Keratinocyte (primary cell): Measurements from ENCODE around the gene TTC16. TPM values are rescaled to one million over a fixed set of nuclear protein-coding genes. Genes with fewer than 3 reads are reported as not detected.

Experiments
- DNase-seq: peaks from one replicate; pipeline ENCODE4 v3.0.0-alpha.2; 2011; ENCODE audit warnings: low read depth, missing footprints, low spot score
- FAIRE-seq: peaks from 2 replicates; lab custom pipeline; 2011; peaks lifted over from hg19 to GRCh38; lab: Jason Lieb, UNC
- H2AFZ ChIP-seq: 2 replicates; pipeline ENCODE4 v1.6.0; 2012; ENCODE audit warnings: low read length, control low read depth, inconsistent platforms; ENCODE audit not compliant: control insufficient read depth
- H3K27ac ChIP-seq: 2 replicates; pipeline ENCODE4 v1.5.1; 2011; ENCODE audit warnings: low read length; ENCODE audit not compliant: control insufficient read depth, insufficient read depth
- H3K27me3 ChIP-seq: 3 replicates; pipeline ENCODE4 v1.6.0; 2011; ENCODE audit warnings: low read length; ENCODE audit not compliant: control insufficient read depth, insufficient read depth; ENCODE audit errors: extremely low read depth
- H3K36me3 ChIP-seq, 2 experiments: 2 replicates in 1 of 2; 3 replicates in 1 of 2; pipeline ENCODE4 v1.5.1; 2011; ENCODE audit warnings: low read length in 2 of 2, mild to moderate bottlenecking in 1 of 2; ENCODE audit not compliant: control insufficient read depth in 2 of 2, insufficient read depth in 2 of 2; ENCODE audit errors: extremely low read depth in 1 of 2
- H3K4me1 ChIP-seq: 3 replicates; pipeline ENCODE4 v1.5.1; 2011; ENCODE audit warnings: low read length; ENCODE audit not compliant: control insufficient read depth, insufficient read depth; ENCODE audit errors: extremely low read depth
- H3K4me2 ChIP-seq: 3 replicates; pipeline ENCODE4 v1.6.0; 2011; ENCODE audit warnings: low read depth, low read length; ENCODE audit not compliant: control insufficient read depth, insufficient read depth; ENCODE audit errors: extremely low read depth
- H3K4me3 ChIP-seq, 3 experiments: fragments of 200-600 bp in 1 of 3; sonication (generic) in 1 of 3; 2 replicates in 2 of 3; 3 replicates in 1 of 3; pipeline ENCODE4 v1.5.1; 2011 to 2016; ENCODE audit warnings: low read length in 3 of 3, mild to moderate bottlenecking in 3 of 3, control low read depth in 2 of 3, inconsistent platforms in 1 of 3, low read depth in 1 of 3, mixed read lengths in 1 of 3, mixed run types in 1 of 3, moderate library complexity in 1 of 3; ENCODE audit not compliant: control insufficient read depth in 2 of 3, insufficient read depth in 2 of 3; ENCODE audit errors: extremely low read depth in 1 of 3
- H3K79me2 ChIP-seq: 2 replicates; pipeline ENCODE4 v1.6.0; 2012; ENCODE audit warnings: low read length; ENCODE audit not compliant: control insufficient read depth, insufficient read depth
- H3K9ac ChIP-seq: 3 replicates; pipeline ENCODE4 v1.6.0; 2011; ENCODE audit warnings: low read length; ENCODE audit not compliant: control insufficient read depth, insufficient read depth; ENCODE audit errors: extremely low read depth
- H3K9me1 ChIP-seq: 3 replicates; pipeline ENCODE4 v1.6.0; 2011; ENCODE audit warnings: low read length; ENCODE audit not compliant: control insufficient read depth, insufficient read depth; ENCODE audit errors: extremely low read depth
- H3K9me3 ChIP-seq: 2 replicates; pipeline ENCODE4 v1.5.1; 2012; ENCODE audit warnings: low read depth, low read length; ENCODE audit not compliant: control insufficient read depth
- H4K20me1 ChIP-seq: 3 replicates; pipeline ENCODE4 v1.6.0; 2011; ENCODE audit warnings: low read length; ENCODE audit not compliant: control insufficient read depth, insufficient read depth; ENCODE audit errors: extremely low read depth
- EZH2 ChIP-seq: IDR thresholded peaks from one replicate; pipeline ENCODE4 v1.6.1; 2012; ENCODE audit warnings: inconsistent platforms, mild to moderate bottlenecking, low read length, moderate library complexity
- dilution Hi-C: fragments of 300-500 bp; cut with MboI; formaldehyde crosslinking; loops from one replicate; pipeline ENCODE4 v1.7.0; 2020; ENCODE audit warnings: low sequenced_read_pairs; ENCODE audit not compliant: extremely low pct_ligation_motif_present
- polyA minus RNA-seq, 3 experiments: library from RNA; depleted of rRNA, polyadenylated mRNA; stranded (reverse); fragments of >200 nt; gene quantifications; 1 replicate in 1 of 3; 2 replicates in 1 of 3; 3 replicates in 1 of 3; pipeline ENCODE4 v1.2.3, GENCODE V29; 2011
- polyA plus RNA-seq, 5 experiments: library from polyadenylated mRNA; depleted of rRNA in 3 of 5; stranded (reverse) in 3 of 5; stranded (forward) in 1 of 5; unstranded in 1 of 5; fragments of >200 nt; gene quantifications; 1 replicate in 1 of 5; 2 replicates in 3 of 5; 3 replicates in 1 of 5; pipeline versions ENCODE4 v1.2.1 to v1.2.3, GENCODE V29; 2011 to 2012; ENCODE audit warnings: missing spikeins in 2 of 5, low read depth in 1 of 5, low replicate concordance in 1 of 5
- TF ChIP-seq, protein P1 (sequence below), 3 experiments: IDR thresholded peaks in 1 of 3; conservative IDR thresholded peaks in 1 of 3; optimal IDR thresholded peaks in 1 of 3; 2 replicates in 2 of 3; 3 replicates in 1 of 3; pipeline versions ENCODE3 to v1.5.1; 2011; ENCODE audit warnings: low read length in 3 of 3, mild to moderate bottlenecking in 3 of 3, moderate library complexity in 2 of 3, control low read depth in 1 of 3, inconsistent platforms in 1 of 3; ENCODE audit not compliant: insufficient read depth in 2 of 3; ENCODE audit errors: extremely low read depth in 1 of 3

Gene TTC16, protein sequence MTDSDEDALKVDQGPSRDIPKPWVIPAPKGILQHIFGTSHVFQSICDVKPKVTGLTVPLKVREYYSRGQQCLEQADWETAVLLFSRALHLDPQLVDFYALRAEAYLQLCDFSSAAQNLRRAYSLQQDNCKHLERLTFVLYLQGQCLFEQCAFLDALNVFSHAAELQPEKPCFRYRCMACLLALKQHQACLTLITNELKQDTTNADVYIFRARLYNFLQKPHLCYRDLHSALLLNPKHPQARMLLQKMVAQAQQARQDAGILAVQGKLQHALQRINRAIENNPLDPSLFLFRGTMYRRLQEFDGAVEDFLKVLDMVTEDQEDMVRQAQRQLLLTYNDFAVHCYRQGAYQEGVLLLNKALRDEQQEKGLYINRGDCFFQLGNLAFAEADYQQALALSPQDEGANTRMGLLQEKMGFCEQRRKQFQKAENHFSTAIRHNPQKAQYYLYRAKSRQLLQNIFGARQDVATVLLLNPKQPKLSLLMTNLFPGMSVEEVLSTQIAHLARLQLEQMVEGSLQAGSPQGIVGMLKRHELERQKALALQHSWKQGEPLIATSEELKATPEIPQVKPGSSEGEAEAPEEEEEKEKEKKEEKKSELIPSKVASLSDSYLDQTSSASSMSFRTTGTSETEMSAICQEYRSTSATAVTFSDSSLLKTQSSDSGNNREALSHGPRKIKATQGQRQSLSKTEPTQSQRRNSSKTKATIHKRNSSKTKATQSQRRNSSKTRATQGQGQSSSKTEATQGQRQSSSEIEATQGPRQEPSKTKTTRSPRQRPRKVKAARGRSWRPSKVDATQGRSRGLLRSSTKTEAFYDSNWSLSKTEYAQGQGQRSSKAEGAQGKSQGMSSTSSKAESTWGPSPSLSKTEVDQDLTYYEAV
- 0.03 to 0.05 TPM in 2 of 3 replicates, not detected in the other for polyA plus RNA-seq
- polyA plus RNA-seq (2011; ENCODE audit: low read depth), result not detected
- polyA plus RNA-seq (2011; cell fraction: cytosol; rRNA removed), result 0.01 TPM in 1 of 2 replicates, not detected in the other
- polyA plus RNA-seq (2011; cell fraction: nucleus; rRNA removed), result 0.08 TPM in 1 of 2 replicates, not detected in the other
- polyA plus RNA-seq (2012; ENCODE audit: low replicate concordance), result not detected in 2 replicates
- polyA minus RNA-seq, result 0.10 TPM in 1 of 3 replicates, not detected in the others
- polyA minus RNA-seq (2011; cell fraction: cytosol; rRNA and poly(A)+ RNA removed), result not detected
- not detected in 2 replicates for polyA minus RNA-seq (2011; cell fraction: nucleus; rRNA and poly(A)+ RNA removed)

DNA sequence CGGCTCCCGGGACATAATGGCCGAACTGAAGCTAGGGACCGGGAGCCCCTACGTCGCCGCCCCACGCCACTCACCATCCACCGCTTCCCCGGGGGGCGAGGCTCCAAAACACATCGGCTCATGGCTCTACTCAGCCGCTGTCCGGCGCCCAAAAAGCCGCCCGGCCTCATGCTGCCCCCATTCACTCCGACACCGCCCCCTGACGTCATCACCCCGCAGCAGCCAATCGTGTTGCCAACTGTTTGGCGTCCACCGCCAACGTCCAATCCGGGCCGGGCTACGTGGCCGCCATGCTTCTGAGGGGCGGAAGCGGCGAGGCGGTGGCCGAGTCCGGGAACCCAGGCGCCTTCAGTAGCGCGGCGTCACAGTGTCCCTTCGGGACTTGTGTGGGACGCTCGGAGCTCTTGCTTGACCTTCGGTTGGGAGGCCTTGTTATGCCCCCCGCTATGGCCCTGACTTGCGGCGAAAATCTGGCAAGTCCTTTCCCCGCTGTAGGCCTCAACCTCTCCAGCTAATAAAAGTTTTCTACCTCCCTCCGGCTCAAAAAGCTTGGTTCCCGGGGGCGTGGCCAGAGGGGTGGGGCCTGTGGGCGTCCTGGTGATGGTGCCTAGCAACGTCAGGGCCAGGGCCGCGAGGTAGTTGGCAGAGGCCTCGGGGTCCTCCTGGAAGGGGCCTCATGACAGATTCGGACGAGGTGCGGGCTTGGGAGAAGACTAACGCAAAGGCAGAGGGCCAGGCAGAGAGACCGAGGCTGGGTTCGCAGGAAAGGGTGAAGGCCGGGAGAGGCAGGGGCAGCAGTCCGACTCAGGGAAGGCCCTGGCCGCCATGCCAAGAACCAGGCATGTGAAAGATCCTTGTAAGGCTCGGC is at the start of gene TTC16, which contains the start of gene PTRH1:
TSS of gene TTC16 (plus strand) at position 610 of the 868 bp plus-strand sequence. CDS start at position 677, 67 bp downstream.
TSS of gene PTRH1 (minus strand) at position 194 of the 868 bp plus-strand sequence. CDS start at position 170, 24 bp downstream.
- FAIRE-seq (peak; percentile 76), DNase-seq (no peak)
- Histone ChIP-seq H3K27ac (peak within 1 kb of the TSS; percentile 59), H3K4me1 (peaks cover 12% of the 10 kb centered on the region), H4K20me1 (no peaks in the 10 kb centered on the region), H3K27me3 (no peaks in the 10 kb centered on the region), H3K9ac (peak within 1 kb of the TSS; percentile 90), H3K4me3 (peak within 1 kb of the TSS; percentile 72 to 94 (median 90)), H3K36me3 (peaks cover 0 to 4% of the 10 kb centered on the region in 2 experiments), H3K79me2 (peaks cover 9% of the 10 kb centered on the region), H2AFZ (peak within 1 kb of the TSS; percentile 91), H3K9me3 (no peaks in the 10 kb centered on the region), H3K9me1 (no peaks in the 10 kb centered on the region), H3K4me2 (peak within 1 kb of the TSS; percentile 95)
- TF ChIP-seq, protein P1, sequence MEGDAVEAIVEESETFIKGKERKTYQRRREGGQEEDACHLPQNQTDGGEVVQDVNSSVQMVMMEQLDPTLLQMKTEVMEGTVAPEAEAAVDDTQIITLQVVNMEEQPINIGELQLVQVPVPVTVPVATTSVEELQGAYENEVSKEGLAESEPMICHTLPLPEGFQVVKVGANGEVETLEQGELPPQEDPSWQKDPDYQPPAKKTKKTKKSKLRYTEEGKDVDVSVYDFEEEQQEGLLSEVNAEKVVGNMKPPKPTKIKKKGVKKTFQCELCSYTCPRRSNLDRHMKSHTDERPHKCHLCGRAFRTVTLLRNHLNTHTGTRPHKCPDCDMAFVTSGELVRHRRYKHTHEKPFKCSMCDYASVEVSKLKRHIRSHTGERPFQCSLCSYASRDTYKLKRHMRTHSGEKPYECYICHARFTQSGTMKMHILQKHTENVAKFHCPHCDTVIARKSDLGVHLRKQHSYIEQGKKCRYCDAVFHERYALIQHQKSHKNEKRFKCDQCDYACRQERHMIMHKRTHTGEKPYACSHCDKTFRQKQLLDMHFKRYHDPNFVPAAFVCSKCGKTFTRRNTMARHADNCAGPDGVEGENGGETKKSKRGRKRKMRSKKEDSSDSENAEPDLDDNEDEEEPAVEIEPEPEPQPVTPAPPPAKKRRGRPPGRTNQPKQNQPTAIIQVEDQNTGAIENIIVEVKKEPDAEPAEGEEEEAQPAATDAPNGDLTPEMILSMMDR (optimal IDR thresholded peaks at IDR 0.05 in 1 of 3, IDR thresholded peaks at IDR 0.05 in 1 of 3, conservative IDR thresholded peaks at IDR 0.05 in 1 of 3; ENCODE audit: extremely low read depth in 1 of 3, insufficient read depth in 2 of 3, low read length in 3 of 3), result no peak
- no peak for TF ChIP-seq EZH2
- dilution Hi-C loops, result no loop called here
